IPS-NIHi7 (cell line): ENCODE measurements around the gene NFIB.

ENCODE experiments used
- DNase-seq: peaks from one replicate; pipeline ENCODE4 v3.0.0; 2012; ENCODE audit warnings: mixed read lengths; ENCODE audit errors: extremely low spot score

The NFIB gene

GRCh38 chr9:14278291-14278721 lies 35.6 kb downstream of the NFIB start:
- DNase-seq = no peak

- no peak for DNase-seq
Measured at GRCh38 chr9:14277761-14278160, 36.2 kb downstream of the NFIB start.

GRCh38 chr9:14277244-14277643 lies 36.7 kb downstream of the NFIB start:
- no peak for DNase-seq

- no peak for DNase-seq
Measured at GRCh38 chr9:14275331-14275730, 38.6 kb downstream of the NFIB start.

- no peak for DNase-seq
Measured at GRCh38 chr9:14273696-14274121, 40.2 kb downstream of the NFIB start.

GRCh38 chr9:14272927-14273528 lies 40.9 kb downstream of the NFIB start:
- no peak for DNase-seq

- DNase-seq = peak; percentile 16
Measured at GRCh38 chr9:14271093-14271673, 42.8 kb downstream of the NFIB start.

- no peak for DNase-seq
Measured at GRCh38 chr9:14270358-14271092, 43.4 kb downstream of the NFIB start.

GRCh38 chr9:14269916-14270315 lies 44.0 kb downstream of the NFIB start:
- no peak for DNase-seq

GRCh38 chr9:14263707-14264483 lies 50.0 kb downstream of the NFIB start:
- no peak for DNase-seq

GRCh38 chr9:14262827-14263226 lies 51.1 kb downstream of the NFIB start:
- no peak for DNase-seq

- no peak for DNase-seq
Measured at GRCh38 chr9:14261616-14262015, 52.3 kb downstream of the NFIB start.

GRCh38 chr9:14260101-14260500 lies 53.8 kb downstream of the NFIB start:
- DNase-seq = no peak

- DNase-seq = no peak
Measured at GRCh38 chr9:14258660-14259239, 55.2 kb downstream of the NFIB start.

GRCh38 chr9:14258156-14258555 lies 55.8 kb downstream of the NFIB start:
- DNase-seq = no peak

GRCh38 chr9:14256588-14256987 lies 57.4 kb downstream of the NFIB start:
- no peak for DNase-seq

- DNase-seq = peak; percentile 35
Measured at GRCh38 chr9:14251154-14252071, 62.5 kb downstream of the NFIB start.

- no peak for DNase-seq
Measured at GRCh38 chr9:14250794-14251153, 63.2 kb downstream of the NFIB start.

- no peak for DNase-seq
Measured at GRCh38 chr9:14249527-14249926, 64.4 kb downstream of the NFIB start.

- no peak for DNase-seq
Measured at GRCh38 chr9:14248149-14248548, 65.8 kb downstream of the NFIB start.

- no peak for DNase-seq
Measured at GRCh38 chr9:14247577-14247976, 66.4 kb downstream of the NFIB start.
